SK-N-SH (cell line): ENCODE data around the gene KDM4C. TPM values are rescaled to one million over a fixed set of nuclear protein-coding genes. Genes with fewer than 3 reads are reported as not detected.
A peak's percentile ranks its signal among the peaks of the same experiment; 100 is the strongest.

ENCODE experiments used
- CTCF ChIA-PET: fragments of 300-600, 350-600 bp; formaldehyde crosslinking; extraction: SDS; loops from one replicate; lab custom pipeline; 2021; lab: Yijun Ruan, JAX
- POLR2A ChIA-PET: fragments of 350-600 bp; sonication (Branson Sonifier 250); formaldehyde crosslinking; extraction: SDS; loops from one replicate; lab custom pipeline; 2020; ENCODE audit warnings: antibody characterized with exemption, inconsistent platforms; lab: Yijun Ruan, JAX
- DNase-seq: peaks from one replicate; pipeline ENCODE4 v3.0.0; 2012
- H2AFZ ChIP-seq: fragments of 200-600 bp; sonication (generic); 2 replicates; pipeline ENCODE4 v1.8.1; 2016; ENCODE audit warnings: antibody characterized with exemption, mild to moderate bottlenecking, low read depth
- H3F3A ChIP-seq: fragments of 200-600 bp; sonication (generic); replicated peaks from 2 replicates; pipeline ENCODE3; 2016; ENCODE audit warnings: antibody characterized with exemption, mild to moderate bottlenecking; ENCODE audit not compliant: insufficient read depth
- H3K27ac ChIP-seq, 2 experiments: fragments of 200-500 bp in 1 of 2; fragments of 200-600 bp in 1 of 2; sonication (Bioruptor generic) in 1 of 2; sonication (generic), shearing (Covaris generic) in 1 of 2; 2 replicates each; pipeline versions ENCODE4 v1.5.1 to v1.6.1; 2014 to 2016; ENCODE audit warnings: low read depth in 2 of 2, inconsistent platforms in 1 of 2, low read length in 1 of 2, mild to moderate bottlenecking in 1 of 2, mixed read lengths in 1 of 2
- H3K27me3 ChIP-seq: fragments of 200-600 bp; sonication (generic), shearing (Covaris generic); 2 replicates; pipeline ENCODE4 v1.6.1; 2016; ENCODE audit warnings: mixed run types; ENCODE audit not compliant: insufficient read depth
- H3K36me3 ChIP-seq, 2 experiments: fragments of 200-500 bp in 1 of 2; fragments of 200-600 bp in 1 of 2; sonication (Bioruptor generic) in 1 of 2; sonication (generic) in 1 of 2; replicated peaks in 1 of 2; 2 replicates each; pipeline versions ENCODE3 to v1.5.1; 2014 to 2016; ENCODE audit warnings: low read length in 1 of 2, mild to moderate bottlenecking in 1 of 2; ENCODE audit not compliant: insufficient read depth in 2 of 2, control insufficient read depth in 1 of 2
- H3K4me1 ChIP-seq, 2 experiments: fragments of 200-500 bp in 1 of 2; fragments of 200-600 bp in 1 of 2; sonication (Bioruptor generic) in 1 of 2; sonication (generic), shearing (Covaris generic) in 1 of 2; 2 replicates each; pipeline versions ENCODE4 v1.5.1 to v1.6.1; 2014 to 2016; ENCODE audit warnings: low read depth in 1 of 2, low read length in 1 of 2, mixed run types in 1 of 2; ENCODE audit not compliant: insufficient read depth in 2 of 2, control insufficient read depth in 1 of 2
- H3K4me2 ChIP-seq: fragments of 200-600 bp; sonication (generic), shearing (Covaris generic); 2 replicates; pipeline ENCODE4 v1.6.1; 2017; ENCODE audit warnings: mixed run types
- H3K4me3 ChIP-seq, 2 experiments: fragments of 200-500 bp in 1 of 2; fragments of 200-600 bp in 1 of 2; sonication (Bioruptor generic) in 1 of 2; sonication (generic), shearing (Covaris generic) in 1 of 2; 2 replicates each; pipeline versions ENCODE4 v1.5.1 to v1.8.1; 2014 to 2016; ENCODE audit warnings: low read depth in 2 of 2, inconsistent platforms in 1 of 2, low read length in 1 of 2, mild to moderate bottlenecking in 1 of 2, mixed read lengths in 1 of 2, moderate library complexity in 1 of 2
- H3K79me2 ChIP-seq: fragments of 200-600 bp; sonication (generic); 2 replicates; pipeline ENCODE4 v1.8.1; 2017; ENCODE audit warnings: mild to moderate bottlenecking; ENCODE audit not compliant: insufficient read depth
- H3K9ac ChIP-seq: fragments of 200-600 bp; sonication (generic); 2 replicates; pipeline ENCODE4 v1.6.1; 2017; ENCODE audit warnings: mixed run types
- H3K9me2 ChIP-seq: fragments of 200-600 bp; sonication (generic); 2 replicates; pipeline ENCODE4 v1.6.1; 2017; ENCODE audit warnings: mixed run types
- H3K9me3 ChIP-seq: fragments of 200-600 bp; sonication (generic); 2 replicates; pipeline ENCODE4 v1.6.1; 2017; ENCODE audit warnings: mixed run types, mild to moderate bottlenecking, moderate library complexity
- H4K20me1 ChIP-seq: fragments of 200-600 bp; sonication (generic); 2 replicates; pipeline ENCODE4 v1.6.1; 2017; ENCODE audit warnings: mild to moderate bottlenecking, mixed run types; ENCODE audit not compliant: insufficient read depth
- CTCF ChIP-seq: fragments of 200-600 bp; sonication (generic); IDR thresholded peaks from 2 replicates; pipeline ENCODE4 v1.6.1; 2017; ENCODE audit warnings: antibody characterized with exemption, mild to moderate bottlenecking, moderate library complexity
- ELF1 ChIP-seq: IDR thresholded peaks from 2 replicates; pipeline ENCODE4 v1.4.0; 2012
- EP300 ChIP-seq, 2 experiments: IDR thresholded peaks; 2 replicates each; pipeline versions ENCODE4 v1.4.0 to v1.6.1; 2012; ENCODE audit warnings: borderline replicate concordance in 1 of 2, low read depth in 1 of 2, low read length in 1 of 2
- GATA2 ChIP-seq: sonication (generic); formaldehyde crosslinking; IDR thresholded peaks from 2 replicates; pipeline ENCODE4 v1.5.0; 2020; ENCODE audit warnings: mild to moderate bottlenecking, missing genetic modification reagents
- MXI1 ChIP-seq: IDR thresholded peaks from 2 replicates; pipeline ENCODE4 v1.6.1; 2012; ENCODE audit warnings: mild to moderate bottlenecking, low read depth, low read length, improper control_type of control experiment
- PBX3 ChIP-seq: IDR thresholded peaks from 2 replicates; pipeline ENCODE4; 2012
- RCOR1 ChIP-seq: fragments of 150-350 bp; IDR thresholded peaks from 2 replicates; pipeline ENCODE4 v1.6.1; 2017; ENCODE audit warnings: antibody characterized with exemption, low read length
- RFX5 ChIP-seq: IDR thresholded peaks from 2 replicates; pipeline ENCODE4 v1.6.1; 2012; ENCODE audit warnings: mild to moderate bottlenecking, improper control_type of control experiment, low read length
- TAF1 ChIP-seq: IDR thresholded peaks from 2 replicates; pipeline ENCODE4 v1.6.1; 2012; ENCODE audit warnings: low read depth, mild to moderate bottlenecking, low read length, moderate library complexity, borderline replicate concordance
- TCF12 ChIP-seq: IDR thresholded peaks from 2 replicates; pipeline ENCODE4 v1.4.0; 2012
- TEAD4 ChIP-seq: IDR thresholded peaks from 2 replicates; pipeline ENCODE4 v1.4.0; 2012; ENCODE audit warnings: mild to moderate bottlenecking, borderline replicate concordance; ENCODE audit not compliant: insufficient read depth
- WGBS: methylation state at CpG from one replicate; pipeline ENCODE4 v1.1.6; 2017; ENCODE audit warnings: low lambda C conversion rate; 5-methylcytosine and 5-hydroxymethylcytosine counted together
- polyA plus RNA-seq, 3 experiments: library from polyadenylated mRNA; depleted of rRNA; stranded (reverse); fragments of >200 nt; gene quantifications; 2 replicates each; pipeline ENCODE4 v1.2.3, GENCODE V29; 2012
- TF ChIP-seq, protein P1 (sequence below): IDR thresholded peaks from 2 replicates; pipeline ENCODE4 v1.6.1; 2012; ENCODE audit warnings: mild to moderate bottlenecking, low read depth, low read length, moderate library complexity

The KDM4C gene
- polyA plus RNA-seq, 1 of the 3 experiments (the other 2 are of a cell fraction): 9.4 TPM

GRCh38 chr9:7177383-7177782, 419.6 kb downstream of the KDM4C start:
- no peak overlapping the region for H3K4me2 ChIP-seq
- H3K79me2 ChIP-seq: no peaks in the 10 kb centered on the region; the same call in 1 of the 2 replicates
- H3K27me3 ChIP-seq: no peaks in the 10 kb centered on the region
- peaks cover 7 to 36% of the 10 kb centered on the region in 2 experiments; a peak in 3 of 4 replicates for H3K4me1 ChIP-seq
- TF ChIP-seq TCF12: peak; percentile 73; the same call in 1 of the 2 replicates
- TF ChIP-seq RCOR1: peak; percentile 24; the same call in 1 of the 2 replicates
- TF ChIP-seq EP300 (IDR thresholded peaks at IDR 0.05; ENCODE audit: borderline replicate concordance in 1 of 2, low read depth in 1 of 2, low read length in 1 of 2): peak in 1 of 2 experiments; percentile 63; a peak in 1 of 4 replicates
- TF ChIP-seq MXI1: no peak
- TF ChIP-seq ELF1: no peak
- peak; percentile 59 for TF ChIP-seq GATA2 (CRISPR knock-in tag)
- H4K20me1 ChIP-seq: no peaks in the 10 kb centered on the region
- H3K4me3 ChIP-seq: no peak overlapping the region
- no peak overlapping the region for H2AFZ ChIP-seq
- ChIA-PET POLR2A (no interaction called here), CTCF (interaction anchor here (0.8 to 1.2 kb wide), 3 partner anchors 8 to 107 kb away, joined by 3 to 4 read pairs (median 4); no protein-coding TSS in a partner anchor)
- no peaks in the 10 kb centered on the region for H3F3A ChIP-seq
- no peaks in the 10 kb centered on the region for H3K9me3 ChIP-seq
- H3K36me3 ChIP-seq: peaks cover 0 to 2% of the 10 kb centered on the region in 2 experiments
- DNase-seq: no peak
- peak overlapping the region in 1 of 2 experiments; percentile 90; a peak in 2 of 4 replicates for H3K27ac ChIP-seq
- no peaks in the 10 kb centered on the region for H3K9me2 ChIP-seq
- H3K9ac ChIP-seq: no peak overlapping the region
- 54% methylated on average over 3 of the region's 3 CpGs for WGBS

- DNase-seq: no peak
- Histone ChIP-seq H3K27me3 (no peaks in the 10 kb centered on the region), H3K9me3 (no peaks in the 10 kb centered on the region), H3K36me3 (peaks cover 0 to 2% of the 10 kb centered on the region in 2 experiments), H3K4me1 (peaks cover 5 to 22% of the 10 kb centered on the region in 2 experiments; a peak in 3 of 4 replicates), H3F3A (no peaks in the 10 kb centered on the region), H3K9me2 (no peaks in the 10 kb centered on the region), H3K4me3 (no peak overlapping the region), H3K79me2 (no peaks in the 10 kb centered on the region; the same call in 1 of the 2 replicates), H3K9ac (no peak overlapping the region), H3K4me2 (no peak overlapping the region), H4K20me1 (no peaks in the 10 kb centered on the region), H2AFZ (no peak overlapping the region), H3K27ac (no peak overlapping the region)
- 90% methylated on average over 7 of the region's 7 CpGs for WGBS
- ChIA-PET POLR2A (no interaction called here), CTCF (no interaction called here)
- TF ChIP-seq TAF1 (no peak), TCF12 (no peak), CTCF (no peak), RFX5 (no peak), PBX3 (no peak), TEAD4 (no peak)
- TF ChIP-seq, protein P1, sequence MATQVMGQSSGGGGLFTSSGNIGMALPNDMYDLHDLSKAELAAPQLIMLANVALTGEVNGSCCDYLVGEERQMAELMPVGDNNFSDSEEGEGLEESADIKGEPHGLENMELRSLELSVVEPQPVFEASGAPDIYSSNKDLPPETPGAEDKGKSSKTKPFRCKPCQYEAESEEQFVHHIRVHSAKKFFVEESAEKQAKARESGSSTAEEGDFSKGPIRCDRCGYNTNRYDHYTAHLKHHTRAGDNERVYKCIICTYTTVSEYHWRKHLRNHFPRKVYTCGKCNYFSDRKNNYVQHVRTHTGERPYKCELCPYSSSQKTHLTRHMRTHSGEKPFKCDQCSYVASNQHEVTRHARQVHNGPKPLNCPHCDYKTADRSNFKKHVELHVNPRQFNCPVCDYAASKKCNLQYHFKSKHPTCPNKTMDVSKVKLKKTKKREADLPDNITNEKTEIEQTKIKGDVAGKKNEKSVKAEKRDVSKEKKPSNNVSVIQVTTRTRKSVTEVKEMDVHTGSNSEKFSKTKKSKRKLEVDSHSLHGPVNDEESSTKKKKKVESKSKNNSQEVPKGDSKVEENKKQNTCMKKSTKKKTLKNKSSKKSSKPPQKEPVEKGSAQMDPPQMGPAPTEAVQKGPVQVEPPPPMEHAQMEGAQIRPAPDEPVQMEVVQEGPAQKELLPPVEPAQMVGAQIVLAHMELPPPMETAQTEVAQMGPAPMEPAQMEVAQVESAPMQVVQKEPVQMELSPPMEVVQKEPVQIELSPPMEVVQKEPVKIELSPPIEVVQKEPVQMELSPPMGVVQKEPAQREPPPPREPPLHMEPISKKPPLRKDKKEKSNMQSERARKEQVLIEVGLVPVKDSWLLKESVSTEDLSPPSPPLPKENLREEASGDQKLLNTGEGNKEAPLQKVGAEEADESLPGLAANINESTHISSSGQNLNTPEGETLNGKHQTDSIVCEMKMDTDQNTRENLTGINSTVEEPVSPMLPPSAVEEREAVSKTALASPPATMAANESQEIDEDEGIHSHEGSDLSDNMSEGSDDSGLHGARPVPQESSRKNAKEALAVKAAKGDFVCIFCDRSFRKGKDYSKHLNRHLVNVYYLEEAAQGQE: no peak
Measured at GRCh38 chr9:7178729-7179128, 421.0 kb downstream of the KDM4C start.
